NK-92 treated with Interleukin-12 subunit alpha and Interleukin-12 subunit beta, amount 100 ng/mL, for 24 hours (cell line): Measurements from ENCODE around the gene ELFN2.

ENCODE experiments used
- DNase-seq: peaks from one replicate; lab custom pipeline; 2025; lab: John Stamatoyannopoulos, UW

The ELFN2 gene

GRCh38 chr22:37454857-37455686 lies 27.8 kb upstream of the ELFN2 start:
- DNase-seq: no peak

GRCh38 chr22:37453696-37454095 lies 26.4 kb upstream of the ELFN2 start:
- no peak for DNase-seq

GRCh38 chr22:37451218-37451617 lies 23.9 kb upstream of the ELFN2 start:
- DNase-seq: no peak

- no peak for DNase-seq
Measured at GRCh38 chr22:37449331-37450001, 22.2 kb upstream of the ELFN2 start.

GRCh38 chr22:37448516-37449127 lies 21.3 kb upstream of the ELFN2 start:
- no peak for DNase-seq

- no peak for DNase-seq
Measured at GRCh38 chr22:37445501-37445900, 18.2 kb upstream of the ELFN2 start.

GRCh38 chr22:37443977-37444376 lies 16.7 kb upstream of the ELFN2 start:
- DNase-seq: no peak

- no peak for DNase-seq
Measured at GRCh38 chr22:37443086-37443485, 15.8 kb upstream of the ELFN2 start.

- no peak for DNase-seq
Measured at GRCh38 chr22:37442537-37442936, 15.3 kb upstream of the ELFN2 start.

- no peak for DNase-seq
Measured at GRCh38 chr22:37442135-37442534, 14.9 kb upstream of the ELFN2 start.

GRCh38 chr22:37440875-37441274 lies 13.6 kb upstream of the ELFN2 start:
- DNase-seq: no peak

- no peak for DNase-seq
Measured at GRCh38 chr22:37439347-37439746, 12.1 kb upstream of the ELFN2 start.

- no peak for DNase-seq
Measured at GRCh38 chr22:37435970-37436603, 8.8 kb upstream of the ELFN2 start.

GRCh38 chr22:37433786-37434185 lies 6.5 kb upstream of the ELFN2 start:
- DNase-seq: no peak

- no peak for DNase-seq
Measured at GRCh38 chr22:37432708-37433054, 5.4 kb upstream of the ELFN2 start.

- peak; percentile 69 for DNase-seq
Measured at GRCh38 chr22:37431801-37432707, 4.8 kb upstream of the ELFN2 start.

GRCh38 chr22:37431366-37431765 lies 4.1 kb upstream of the ELFN2 start:
- DNase-seq: no peak

GRCh38 chr22:37430941-37431340 lies 3.7 kb upstream of the ELFN2 start:
- no peak for DNase-seq

- DNase-seq: peak; percentile 33
Measured at GRCh38 chr22:37428649-37429586, 1.6 kb upstream of the ELFN2 start.
